SJSA1 (cell line): ENCODE data around the gene RCAN2. TPM values are rescaled to one million over a fixed set of nuclear protein-coding genes. Genes with fewer than 3 reads are reported as not detected.

Experiments used
- DNase-seq, 2 experiments: peaks; one replicate each; pipeline ENCODE4 v3.0.0-alpha.2; 2015 to 2020; ENCODE audit warnings: low spot score in 2 of 2, low read depth in 1 of 2
- H3K27ac ChIP-seq: fragments of 250-450 bp; sonication (Bioruptor Pico); 2 replicates; pipeline ENCODE4 v1.5.1; 2020; ENCODE audit warnings: mild to moderate bottlenecking, moderate library complexity
- H3K27me3 ChIP-seq: fragments of 250-450 bp; sonication (Bioruptor Pico); replicated peaks from 2 replicates; pipeline ENCODE4 v1.5.1; 2020; ENCODE audit warnings: mild to moderate bottlenecking, moderate library complexity
- H3K36me3 ChIP-seq: fragments of 250-450 bp; sonication (Bioruptor Pico); 2 replicates; pipeline ENCODE4 v1.5.1; 2020; ENCODE audit warnings: mild to moderate bottlenecking
- H3K4me1 ChIP-seq: fragments of 250-450 bp; sonication (Bioruptor Pico); replicated peaks from 2 replicates; pipeline ENCODE4 v1.6.1; 2021; ENCODE audit warnings: mild to moderate bottlenecking
- H3K4me3 ChIP-seq: fragments of 250-450 bp; sonication (Bioruptor Pico); 2 replicates; pipeline ENCODE4 v1.5.1; 2020; ENCODE audit warnings: mild to moderate bottlenecking
- H3K9me3 ChIP-seq: fragments of 250-450 bp; sonication (Bioruptor Pico); replicated peaks from 2 replicates; pipeline ENCODE4 v1.5.1; 2020; ENCODE audit warnings: mild to moderate bottlenecking
- total RNA-seq: library from RNA; depleted of rRNA; stranded (reverse); fragments of >200 nt; shearing (Covaris generic); gene quantifications from 2 replicates; pipeline ENCODE4 v1.2.3, GENCODE V29; 2014; rRNA removed

RCAN2 gene
- total RNA-seq, 1 experiment from 2014 or later, result 20.8 TPM

- Histone ChIP-seq H3K4me3 (no peak overlapping the region), H3K4me1 (no peaks in the 10 kb centered on the region), H3K27ac (no peak overlapping the region), H3K9me3 (no peaks in the 10 kb centered on the region), H3K36me3 (no peaks in the 10 kb centered on the region), H3K27me3 (no peaks in the 10 kb centered on the region)
- DNase-seq, result no peak
Measured at GRCh38 chr6:46175976-46176375, 315.3 kb downstream of the RCAN2 start.

GRCh38 chr6:46175446-46175845 is 315.8 kb downstream of the RCAN2 start:
- H3K36me3 ChIP-seq, result no peaks in the 10 kb centered on the region
- no peaks in the 10 kb centered on the region for H3K27me3 ChIP-seq
- no peak overlapping the region for H3K4me3 ChIP-seq
- no peak for DNase-seq
- no peak overlapping the region for H3K27ac ChIP-seq
- peaks cover 4% of the 10 kb centered on the region for H3K4me1 ChIP-seq
- no peaks in the 10 kb centered on the region for H3K9me3 ChIP-seq

GRCh38 chr6:46174904-46175303 is 316.3 kb downstream of the RCAN2 start:
- Histone ChIP-seq H3K27me3 (no peaks in the 10 kb centered on the region), H3K27ac (no peak overlapping the region), H3K4me1 (peaks cover 9% of the 10 kb centered on the region), H3K9me3 (no peaks in the 10 kb centered on the region), H3K4me3 (no peak overlapping the region), H3K36me3 (no peaks in the 10 kb centered on the region)
- no peak for DNase-seq

GRCh38 chr6:46172176-46172575 is 319.1 kb downstream of the RCAN2 start:
- H3K27ac ChIP-seq, result no peak overlapping the region
- no peak for DNase-seq
- no peaks in the 10 kb centered on the region for H3K36me3 ChIP-seq
- H3K4me1 ChIP-seq, result peaks cover 12% of the 10 kb centered on the region
- no peaks in the 10 kb centered on the region for H3K9me3 ChIP-seq
- H3K27me3 ChIP-seq, result no peaks in the 10 kb centered on the region
- H3K4me3 ChIP-seq, result no peak overlapping the region

Other genes with a start within 250 kb of the RCAN2 start
- 1.6 and 2.1 TPM in 2 replicates for gene CYP39A1, start 161.4 kb upstream of the RCAN2 start, total RNA-seq
- gene SLC25A27, start 161.5 kb upstream of the RCAN2 start, total RNA-seq, result 1.5 TPM in 1 of 2 replicates, not detected in the other
- gene TDRD6, start 196.4 kb upstream of the RCAN2 start, total RNA-seq, result not detected in 2 replicates
- not detected in 2 replicates for gene PLA2G7, start 243.9 kb upstream of the RCAN2 start, total RNA-seq